ENCODE results near the gene SPHK1. TPM values are rescaled to one million over a fixed set of nuclear protein-coding genes. Genes with fewer than 3 reads are reported as not detected.

The SPHK1 gene
- total and polyA plus RNA-seq, 12 donors: 0.53 to 15.3 (median 4.7) TPM

DNA sequence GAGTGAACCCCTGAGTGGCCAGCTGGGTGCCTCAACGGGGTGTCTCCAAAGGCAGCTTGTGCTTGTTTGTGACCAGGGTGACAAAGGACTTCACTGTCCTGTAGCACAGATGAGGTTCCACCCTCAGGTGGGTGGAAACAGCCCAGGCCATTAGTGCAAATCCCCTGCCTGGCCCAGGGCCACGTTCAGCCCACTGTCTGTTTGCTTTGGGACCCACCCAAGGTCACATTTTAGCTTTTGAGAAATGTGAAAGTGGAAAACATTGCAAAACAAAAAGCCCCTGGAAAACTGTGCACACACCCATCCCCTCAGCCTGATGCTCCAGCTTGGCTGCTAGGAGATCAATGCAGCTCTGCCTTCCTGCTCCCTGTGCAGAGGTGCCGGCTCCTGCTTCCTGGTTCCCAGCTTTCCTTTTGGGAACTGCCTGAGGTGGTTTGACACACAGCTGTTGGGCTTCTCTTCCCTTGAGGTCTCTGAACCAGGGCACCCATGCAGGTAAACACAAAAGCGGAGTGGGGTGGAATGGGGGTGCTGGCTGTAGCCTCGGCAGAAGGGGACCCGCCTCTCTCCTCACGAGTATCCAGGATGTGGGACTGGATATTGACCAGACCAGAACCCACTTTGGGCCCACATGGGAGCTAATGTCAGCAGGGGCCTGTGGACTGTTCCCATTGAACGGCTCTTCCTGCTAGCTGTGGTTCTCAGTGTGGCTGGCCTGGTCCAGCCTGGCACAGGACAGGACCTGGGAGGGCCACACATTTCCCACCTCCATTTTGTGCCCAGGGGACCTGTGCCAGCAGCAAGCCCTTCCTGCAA, 7.9 kb upstream of the SPHK1 start:
- intact Hi-C loops (cut with DNase I): no loop called here
- H3K4me3 ChIP-seq: no peak overlapping the region
- TF ChIP-seq POLR2A (IDR thresholded peaks at IDR 0.05) (no peak), CTCF (IDR thresholded peaks at IDR 0.05) (no peak)
- WGBS, 4 donors: 60 to 82% (median 73%) methylated on average over 6 to 8 of the region's 8 CpGs
- no peak for DNase-seq
- H3K36me3 ChIP-seq (replicated peaks in 1 of 2): no peaks in the 10 kb centered on the region
- H3K4me1 ChIP-seq (replicated peaks in 1 of 2): peaks cover 0 to 6% of the 10 kb centered on the region in 2 donors
- no peak overlapping the region for H3K27ac ChIP-seq
- no peaks in the 10 kb centered on the region for H3K9me3 ChIP-seq (replicated peaks in 1 of 3)
- no peaks in the 10 kb centered on the region for H3K27me3 ChIP-seq

DNA sequence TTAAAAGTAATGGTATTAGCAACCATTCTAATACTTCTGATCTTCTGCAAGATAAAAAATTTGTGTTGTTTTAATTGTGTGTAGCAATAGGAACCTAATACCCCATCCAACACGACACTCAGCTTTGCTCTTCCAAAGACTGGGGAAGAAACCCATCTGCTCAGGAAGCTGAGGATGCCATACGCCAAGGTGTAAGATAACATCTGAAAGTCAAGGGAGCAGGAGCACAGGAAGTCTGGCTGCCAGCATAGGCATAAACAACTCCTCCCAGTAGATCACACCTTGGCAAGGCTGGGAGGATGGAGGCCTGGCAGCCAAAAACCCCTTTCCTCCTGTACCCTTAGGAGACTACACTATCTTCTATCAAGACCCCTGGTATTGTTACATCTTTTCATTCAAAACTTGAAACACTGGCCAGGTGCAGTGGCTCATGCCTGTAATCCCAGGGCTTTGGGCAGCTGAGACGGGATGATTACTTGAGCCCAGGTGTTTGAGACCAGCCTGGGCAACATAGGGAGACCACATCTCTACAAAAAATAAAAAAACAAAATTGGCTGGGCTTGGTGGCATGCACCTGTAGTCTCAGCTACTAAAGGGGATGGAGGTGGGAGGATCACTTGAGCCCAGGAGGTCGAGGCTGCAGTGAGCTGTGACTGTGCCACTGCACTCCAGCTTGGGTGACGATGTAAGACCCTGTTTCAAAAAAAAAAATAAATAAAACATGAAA, 5.7 kb upstream of the SPHK1 start:
- TF ChIP-seq POLR2A (IDR thresholded peaks at IDR 0.05): no peak
- TF ChIP-seq CTCF (IDR thresholded peaks at IDR 0.05): no peak
- no peak for DNase-seq
- WGBS, 4 donors: 77 to 89% (median 88%) methylated on average over 5 of the region's 5 CpGs
- peaks cover 10 to 19% of the 10 kb centered on the region in 2 donors for H3K4me1 ChIP-seq (replicated peaks in 1 of 2)
- no peaks in the 10 kb centered on the region for H3K27me3 ChIP-seq
- no peaks in the 10 kb centered on the region for H3K9me3 ChIP-seq (replicated peaks in 1 of 3)
- H3K4me3 ChIP-seq: no peak overlapping the region
- H3K27ac ChIP-seq: no peak overlapping the region
- no peaks in the 10 kb centered on the region for H3K36me3 ChIP-seq (replicated peaks in 1 of 2)
- intact Hi-C loops (cut with DNase I): no loop called here

DNA sequence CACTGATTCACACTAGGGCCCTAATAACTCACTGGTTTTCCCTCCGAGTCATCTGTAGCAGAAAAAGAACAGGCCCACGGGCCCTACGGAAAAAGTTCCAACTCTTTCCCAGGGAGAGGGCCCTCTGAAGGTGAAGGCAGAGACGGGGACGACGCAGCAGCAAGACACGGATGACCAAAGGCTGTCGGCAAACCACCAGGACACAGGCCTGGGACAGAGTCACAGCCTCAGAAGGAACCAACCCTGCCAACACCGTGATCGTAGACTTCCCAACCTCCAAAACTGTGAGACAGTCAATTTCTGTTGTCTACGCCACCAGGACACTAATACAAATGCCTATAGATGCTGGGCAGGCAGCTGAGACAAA, 5.2 kb upstream of the SPHK1 start:
- intact Hi-C loops (cut with DNase I): no loop called here
- Histone ChIP-seq H3K27me3 (no peaks in the 10 kb centered on the region), H3K36me3 (replicated peaks in 1 of 2) (no peaks in the 10 kb centered on the region), H3K27ac (no peak overlapping the region), H3K9me3 (replicated peaks in 1 of 3) (no peaks in the 10 kb centered on the region), H3K4me3 (no peak overlapping the region), H3K4me1 (replicated peaks in 1 of 2) (peaks cover 13 to 22% of the 10 kb centered on the region in 2 donors)
- WGBS, 4 donors: 86 to 93% (median 92%) methylated on average over 11 of the region's 11 CpGs
- no peak for DNase-seq
- TF ChIP-seq CTCF (IDR thresholded peaks at IDR 0.05): no peak
- TF ChIP-seq POLR2A (IDR thresholded peaks at IDR 0.05): no peak

DNA sequence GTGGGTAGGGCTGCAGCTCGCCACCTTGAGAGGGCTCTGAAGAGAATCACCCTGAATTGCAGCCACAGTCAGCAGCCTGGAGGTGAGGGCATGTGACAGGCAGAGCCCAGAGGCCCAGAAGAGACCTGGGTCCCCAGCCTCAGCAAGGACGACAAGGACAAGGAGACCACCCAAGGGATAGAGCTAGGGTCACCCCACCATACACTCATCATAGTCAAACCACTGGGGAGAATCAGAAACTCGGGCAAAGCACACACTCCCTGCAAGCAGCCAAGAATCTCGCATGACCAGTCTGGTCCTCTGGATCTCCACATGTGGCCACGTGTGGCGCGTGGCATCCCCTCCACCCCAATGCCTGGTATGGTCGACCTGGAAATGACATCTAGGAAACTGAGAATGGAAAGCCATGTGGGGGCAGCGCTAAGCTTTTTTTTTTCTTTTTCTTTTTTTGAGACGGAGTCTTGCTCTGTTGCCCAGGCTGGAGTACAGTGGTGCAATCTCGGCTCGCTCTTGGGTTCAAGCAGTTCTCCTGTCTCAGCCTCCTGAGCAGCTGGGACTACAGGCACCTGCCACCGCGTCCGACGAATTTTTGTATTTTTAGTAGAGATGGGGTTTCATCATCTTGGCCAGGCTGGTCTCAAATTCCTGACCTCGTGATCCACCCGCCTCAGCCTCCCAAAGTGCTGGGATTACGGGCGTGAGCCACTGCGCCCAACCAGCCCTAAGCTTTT, 4.6 kb upstream of the SPHK1 start:
- no peak overlapping the region for H3K4me3 ChIP-seq
- no peak overlapping the region for H3K27ac ChIP-seq
- H3K27me3 ChIP-seq: no peaks in the 10 kb centered on the region
- peaks cover 17 to 26% of the 10 kb centered on the region in 2 donors for H3K4me1 ChIP-seq (replicated peaks in 1 of 2)
- no peaks in the 10 kb centered on the region for H3K36me3 ChIP-seq (replicated peaks in 1 of 2)
- WGBS, 4 donors: 88 to 94% (median 90%) methylated on average over 20 to 21 of the region's 21 CpGs
- TF ChIP-seq POLR2A (IDR thresholded peaks at IDR 0.05) (no peak), CTCF (IDR thresholded peaks at IDR 0.05) (no peak)
- intact Hi-C loops (cut with DNase I): no loop called here
- H3K9me3 ChIP-seq (replicated peaks in 1 of 3): no peaks in the 10 kb centered on the region
- DNase-seq: no peak
